ENCODE measurements around the gene INPP5B.
"Not testable (repeated sequence)": the region's sequence is repeated elsewhere in the genome, so short reads cannot be mapped to it uniquely, and the experiment has no call there.

INPP5B gene

DNA sequence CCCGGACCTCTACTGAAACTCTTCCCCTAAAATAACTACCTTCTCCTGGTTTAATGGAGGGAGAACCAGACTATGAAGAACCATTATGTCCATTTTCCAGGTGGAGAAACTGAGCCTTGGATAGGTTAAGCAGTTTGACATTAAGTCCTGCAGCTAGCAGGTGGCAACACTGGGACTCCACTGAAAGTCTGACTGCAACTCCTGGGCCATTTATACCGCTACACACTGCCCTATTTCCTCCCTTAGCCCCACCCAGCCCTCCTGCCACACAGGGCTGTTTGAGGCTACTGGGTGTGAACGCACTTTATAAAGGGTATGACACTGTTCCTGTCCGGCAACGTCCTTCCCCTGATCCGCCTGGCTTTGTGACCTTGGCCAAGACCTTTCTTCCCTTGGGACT is 511 bp upstream of the INPP5B start:
- no peak for DNase-seq

DNA sequence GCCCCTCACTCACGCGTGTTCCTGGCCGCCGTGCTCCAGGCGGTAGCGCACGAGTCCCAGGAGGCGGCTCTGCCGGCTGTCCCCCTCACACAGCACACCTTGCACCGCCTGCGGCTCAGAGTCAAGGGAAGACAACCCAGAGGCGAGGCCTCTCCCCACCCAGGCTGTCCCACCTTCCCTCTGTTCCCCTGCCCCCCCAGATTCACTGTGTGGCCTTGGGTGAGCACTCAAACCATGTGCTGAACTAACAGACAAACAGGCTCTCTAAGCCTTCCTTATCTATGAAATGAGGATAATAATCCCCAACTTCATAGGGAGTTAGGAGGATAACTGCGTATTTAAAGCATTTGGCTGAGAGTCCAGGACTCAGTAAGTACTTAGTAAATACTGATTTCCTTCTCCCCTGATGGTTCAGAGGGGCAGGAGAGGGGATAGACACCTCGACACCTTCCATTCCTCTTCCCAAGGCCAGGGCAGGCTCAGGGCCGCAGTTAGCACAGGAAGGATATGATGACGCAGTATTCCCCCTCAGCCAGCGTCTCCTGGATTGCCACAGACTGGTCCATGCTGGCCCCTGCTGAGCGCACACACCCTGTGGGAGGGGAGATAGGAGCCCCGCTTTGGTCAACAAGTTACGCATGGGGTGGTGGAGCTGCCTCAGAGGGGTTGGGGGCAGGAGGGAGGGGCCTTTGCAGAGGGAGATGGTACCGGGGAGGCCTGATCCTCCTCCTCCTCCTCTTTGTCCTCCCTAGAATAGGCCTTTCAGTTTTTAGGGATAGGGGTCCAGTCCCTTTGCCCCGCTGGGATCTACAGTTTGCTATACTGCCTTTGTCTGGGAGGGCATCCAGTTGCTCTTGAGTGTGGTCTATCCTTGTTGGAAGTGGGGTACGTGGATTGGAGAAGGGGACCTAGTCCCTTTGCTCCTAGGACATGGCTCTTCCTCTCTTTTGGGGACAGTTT is 830 bp downstream of the INPP5B start:
- DNase-seq: peak; percentile 35

DNA sequence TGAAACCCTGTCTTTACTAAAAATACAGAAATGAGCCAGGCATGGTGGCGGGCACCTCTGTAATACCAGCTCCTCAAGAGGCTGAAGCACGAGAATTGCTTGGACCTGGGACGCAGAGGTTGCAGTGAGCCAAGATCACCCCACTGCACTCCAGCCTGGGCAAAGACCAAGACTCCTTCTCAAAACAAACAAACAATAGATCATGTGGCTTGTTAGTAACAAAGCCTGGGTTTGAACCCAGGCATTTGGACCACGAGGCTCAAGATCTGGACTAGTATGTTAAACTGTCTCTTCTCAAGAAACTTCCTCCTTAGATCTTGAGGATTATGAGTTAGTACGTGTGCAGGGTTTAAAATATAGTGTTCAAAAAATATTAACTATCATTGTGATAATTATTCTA is 1.6 kb downstream of the INPP5B start:
- DNase-seq: no peak

GRCh38 chr1:37944816-37945215 is 2.0 kb downstream of the INPP5B start:
- DNase-seq: no peak

- peak; percentile 48 for DNase-seq
Observed at GRCh38 chr1:37944086-37944763, 2.6 kb downstream of the INPP5B start.

GRCh38 chr1:37940299-37940947 is 6.4 kb downstream of the INPP5B start:
- DNase-seq: no peak

DNA sequence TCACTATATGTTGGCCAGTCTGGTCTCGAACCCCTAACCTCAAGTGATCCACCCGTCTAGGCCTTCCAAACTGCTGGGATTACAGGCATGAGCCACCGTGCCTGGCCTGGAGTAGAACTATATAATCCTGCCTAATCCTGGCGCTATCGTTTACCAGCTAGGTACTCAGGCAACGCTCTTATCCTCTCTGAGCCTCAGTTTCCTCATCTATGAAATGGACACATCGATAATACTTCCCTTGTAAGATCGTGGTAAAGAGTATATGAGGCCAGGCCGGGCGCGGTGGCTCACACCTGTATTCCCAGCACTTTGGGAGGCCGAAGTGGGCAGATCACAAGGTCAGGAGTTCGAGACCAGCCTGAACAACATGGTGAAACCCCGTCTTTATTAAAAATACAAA is 10.1 kb downstream of the INPP5B start:
- DNase-seq: not testable (repeated sequence)

DNA sequence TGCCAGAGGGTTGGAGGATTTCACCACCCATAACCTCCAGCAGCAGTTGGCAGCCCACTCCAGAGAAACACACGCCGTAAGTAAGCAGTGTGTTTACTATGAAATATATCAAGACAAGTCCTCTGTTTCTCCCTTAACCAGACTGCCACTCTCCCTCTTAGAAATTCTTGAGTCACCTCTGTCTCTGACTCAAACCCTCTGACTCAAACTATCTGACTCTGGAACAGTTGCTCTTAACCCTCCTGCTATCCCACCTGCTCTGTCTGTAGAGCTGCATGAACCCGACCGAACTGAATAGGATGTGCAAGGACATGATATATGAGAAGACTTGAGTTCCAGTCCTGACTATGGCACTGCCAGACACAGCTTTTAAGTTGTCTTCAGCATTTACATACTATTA is 14.1 kb downstream of the INPP5B start:
- peak; percentile 75 for DNase-seq

DNA sequence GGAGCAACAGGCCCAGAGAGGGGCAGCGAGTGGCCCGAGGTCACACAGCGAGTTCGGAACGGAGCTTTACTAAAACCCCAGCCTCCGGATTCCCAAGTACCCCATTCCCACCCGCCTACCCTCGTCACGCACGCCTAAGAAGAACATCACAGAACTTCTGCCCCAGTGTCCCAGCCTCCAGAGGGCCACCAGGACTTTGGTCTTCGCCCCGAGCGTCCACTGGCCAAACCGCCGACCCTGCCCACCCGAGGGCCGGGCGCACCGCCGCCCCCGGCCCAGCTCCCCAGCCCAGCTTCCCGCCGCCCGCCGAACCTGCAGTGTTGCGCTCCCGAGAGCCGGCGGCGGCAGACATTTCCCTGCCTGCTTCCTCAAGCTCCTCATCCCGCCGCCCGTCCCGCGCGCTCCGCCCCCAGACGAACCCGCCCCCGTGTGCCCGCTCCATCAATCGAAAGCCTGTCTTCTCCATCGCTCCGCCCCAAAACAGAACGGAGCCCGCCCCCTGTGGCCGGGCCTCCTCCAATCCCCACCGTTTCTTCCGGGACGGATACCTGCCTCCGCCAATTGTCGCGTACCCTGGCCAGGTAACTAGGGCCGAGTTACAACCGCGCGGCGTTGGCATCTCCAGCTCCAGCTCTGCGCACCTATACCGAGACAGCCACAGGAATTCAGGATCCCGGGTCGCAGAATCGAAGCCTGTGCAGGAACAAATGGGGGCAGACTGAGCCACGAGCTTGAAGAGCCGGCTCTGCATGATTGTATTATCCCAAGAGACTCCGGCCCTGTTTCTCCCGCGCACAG is 15.3 kb downstream of the INPP5B start:
- DNase-seq: peak; percentile 98

DNA sequence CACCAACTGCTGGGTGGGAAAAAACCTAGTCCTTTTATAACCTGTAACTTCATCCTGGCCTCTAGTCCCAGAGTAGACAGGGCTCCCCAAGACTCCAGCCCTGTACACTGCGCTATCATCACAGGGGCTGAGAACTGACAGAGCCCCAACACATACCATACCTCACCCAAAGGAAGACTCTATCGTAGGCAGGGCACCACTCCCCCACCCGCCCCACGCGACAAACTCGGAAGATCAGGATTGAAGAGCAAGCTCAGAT is 15.8 kb downstream of the INPP5B start:
- no peak for DNase-seq

- DNase-seq: no peak
Observed at GRCh38 chr1:37930246-37931101, 16.4 kb downstream of the INPP5B start.

GRCh38 chr1:37926038-37926924 is 20.6 kb downstream of the INPP5B start:
- DNase-seq: no peak

DNA sequence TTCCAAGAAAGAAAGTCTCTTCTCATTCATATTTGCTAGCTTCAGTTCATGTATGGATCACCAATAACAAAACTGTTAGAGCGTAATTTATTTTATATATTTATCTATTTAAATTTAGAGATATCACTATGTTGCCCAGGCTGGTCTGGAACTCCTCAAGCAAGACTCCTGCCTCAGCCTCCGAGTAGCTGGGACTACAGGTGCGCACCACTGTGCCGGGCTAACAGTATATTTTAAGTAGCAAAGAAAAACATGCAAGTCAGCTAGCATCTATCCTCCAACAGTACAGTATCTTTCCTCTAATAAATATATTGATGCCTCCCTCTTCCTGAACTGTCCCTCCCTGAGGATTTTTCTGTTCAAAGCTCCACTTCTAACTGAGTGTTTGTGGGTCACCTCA is 21.5 kb downstream of the INPP5B start:
- no peak for DNase-seq

DNA sequence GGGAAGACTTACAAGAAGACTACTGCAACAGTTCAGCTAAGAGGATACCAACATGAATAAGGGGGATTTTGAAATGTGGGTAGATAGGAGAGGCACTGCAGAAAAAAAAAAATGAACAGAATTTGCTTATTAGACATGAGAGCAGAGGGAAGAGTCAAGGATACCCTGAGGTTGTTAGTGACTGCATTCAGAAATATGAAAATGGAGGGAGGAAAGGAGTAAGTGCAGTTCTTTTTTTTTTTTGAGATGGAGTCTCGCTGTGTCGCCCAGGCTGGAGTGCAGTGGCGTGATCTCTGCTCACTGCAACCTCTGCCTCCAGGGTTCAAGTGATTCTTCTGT is 23.3 kb downstream of the INPP5B start:
- no peak for DNase-seq

DNA sequence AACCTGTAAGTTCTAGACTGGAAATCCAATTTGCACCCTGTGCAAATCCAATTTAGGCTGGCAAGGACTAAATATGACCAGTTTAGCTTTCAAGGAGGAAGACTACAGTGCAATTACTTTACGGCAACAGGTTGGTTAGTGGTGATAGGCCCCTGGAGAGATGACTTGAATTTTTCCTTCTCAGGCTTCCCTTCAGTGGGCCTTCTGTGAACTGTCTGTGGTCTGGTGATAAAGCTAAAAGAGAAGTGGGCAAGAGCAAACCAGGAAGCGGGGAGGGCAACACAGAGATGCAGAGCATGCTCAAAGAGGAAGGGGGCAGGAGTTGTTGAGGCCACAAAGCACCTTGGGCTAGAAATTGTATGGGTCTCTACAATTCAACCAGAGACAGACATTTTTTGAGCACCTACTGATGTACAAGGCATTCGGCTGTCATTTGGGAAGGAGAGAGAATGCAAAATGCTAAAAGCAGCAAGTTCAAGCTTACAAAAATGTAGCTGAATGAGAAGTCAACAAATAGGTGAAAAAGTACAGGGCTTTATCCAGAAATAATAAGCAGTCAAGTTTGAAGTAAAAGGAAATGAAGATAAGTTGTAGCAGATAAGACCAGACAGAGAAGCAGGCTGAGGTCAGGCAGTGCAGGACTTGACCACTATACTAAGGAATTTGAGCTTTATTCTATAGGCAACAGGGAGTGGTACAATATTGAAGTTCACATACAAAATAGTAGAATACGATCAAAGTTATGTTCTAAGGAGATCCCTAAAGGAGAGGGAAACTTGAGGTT is 23.9 kb downstream of the INPP5B start:
- DNase-seq: no peak

DNA sequence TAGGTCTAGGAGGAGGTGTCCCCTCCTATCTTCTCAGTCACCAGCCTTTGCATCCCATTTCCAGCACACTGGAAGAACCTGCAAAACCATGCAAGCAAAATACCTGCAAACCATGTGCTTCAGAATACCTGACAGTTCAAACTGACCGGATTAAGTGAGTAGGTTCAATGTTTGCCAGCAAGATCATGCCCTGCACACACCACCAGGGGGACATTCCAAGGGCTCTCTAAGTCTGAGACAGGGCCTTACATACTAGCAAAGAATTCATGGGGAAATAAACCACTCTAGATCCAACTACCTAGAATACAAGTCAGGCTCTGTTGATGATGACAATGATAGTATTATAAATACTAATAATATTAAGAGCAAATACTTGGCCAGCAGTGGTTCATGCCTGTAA is 27.6 kb downstream of the INPP5B start:
- peak; percentile 9 for DNase-seq

DNA sequence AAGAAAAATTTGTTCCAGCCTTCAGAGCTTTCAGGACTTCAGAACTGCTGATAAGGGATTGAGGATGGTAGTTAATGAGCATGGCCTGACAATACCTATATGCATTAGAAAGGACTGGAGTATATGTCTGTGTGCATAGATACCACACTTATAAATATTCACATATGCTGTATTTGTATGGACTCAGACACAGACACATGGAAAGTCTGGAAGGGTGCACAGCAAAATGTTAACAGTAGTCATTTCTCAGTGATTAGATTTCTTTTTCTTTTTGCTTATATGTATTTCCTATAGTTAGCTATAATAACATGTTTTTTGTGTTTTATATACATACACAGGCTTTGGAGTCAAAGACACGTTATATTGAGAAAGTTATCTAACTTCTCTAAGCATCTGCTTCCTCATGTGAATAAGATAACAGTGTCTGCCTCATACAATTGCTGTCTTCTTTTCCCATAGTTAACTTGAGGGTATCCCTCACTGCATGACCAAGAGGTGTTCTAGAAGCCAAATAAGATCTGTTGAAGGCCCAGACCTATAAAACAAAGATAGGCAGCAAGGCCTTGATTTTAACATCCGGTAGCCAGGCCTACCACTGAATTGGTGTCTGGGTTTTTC is 31.3 kb downstream of the INPP5B start:
- DNase-seq: no peak

- DNase-seq: no peak
Observed at GRCh38 chr1:37914719-37915475, 32.0 kb downstream of the INPP5B start.

DNA sequence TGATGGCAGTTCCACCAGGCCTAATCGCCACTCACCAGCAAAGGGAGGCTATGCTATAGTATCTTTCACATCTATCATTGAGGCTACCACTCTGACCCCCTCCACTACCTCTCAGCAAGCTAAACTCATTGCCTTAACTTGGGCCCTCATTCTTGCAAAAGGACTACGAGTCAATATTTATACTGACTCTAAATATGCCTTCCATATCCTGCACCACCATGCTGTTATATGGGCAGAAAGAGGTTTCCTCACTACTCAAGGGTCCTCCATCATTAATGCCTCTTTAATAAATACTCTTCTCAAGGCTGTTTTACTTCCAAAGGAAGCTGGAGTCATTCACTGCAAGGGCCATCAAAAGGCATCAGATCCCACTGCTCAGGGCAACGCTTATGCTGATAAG is 35.4 kb downstream of the INPP5B start:
- not testable (repeated sequence) for DNase-seq
